ENCODE measurements around the gene IGF1R. TPM values are rescaled to one million over a fixed set of nuclear protein-coding genes. Genes with fewer than 3 reads are reported as not detected.

Gene IGF1R
- total RNA-seq, 1 experiment from 2014 or later, result 51.6 TPM

- Histone ChIP-seq H3K4me1 (peaks cover 17% of the 10 kb centered on the region), H3K9me3 (no peaks in the 10 kb centered on the region), H3K36me3 (ENCODE audit: control insufficient read depth, insufficient read depth, low read length) (no peaks in the 10 kb centered on the region), H3K4me3 (ENCODE audit: low read depth, low read length) (no peak overlapping the region), H3K27me3 (replicated peaks; ENCODE audit: control insufficient read depth, insufficient read depth, low read length) (no peaks in the 10 kb centered on the region)
- ChIA-PET CTCF (no interaction called here), POLR2A (no interaction called here)
- no peak overlapping the region for H3K4me3 Mint-ChIP-seq (ENCODE audit: unreplicated experiment)
- peaks cover 12% of the 10 kb centered on the region for H3K36me3 Mint-ChIP-seq (ENCODE audit: insufficient read depth, unreplicated experiment)
- H3K4me1 Mint-ChIP-seq (ENCODE audit: low read depth, unreplicated experiment), result peaks cover 22% of the 10 kb centered on the region
- no peak for DNase-seq
- intact Hi-C loops (cut with micrococcal nuclease; ENCODE audit: unreplicated experiment), result no loop called here
- no peaks in the 10 kb centered on the region for H3K27me3 Mint-ChIP-seq (ENCODE audit: insufficient read depth, unreplicated experiment)
- H3K9me3 Mint-ChIP-seq (ENCODE audit: unreplicated experiment), result no peaks in the 10 kb centered on the region
- TF ChIP-seq CTCF (IDR thresholded peaks at IDR 0.05; ENCODE audit: insufficient read depth in 1 of 2, low read depth in 1 of 2, low read length in 1 of 2, severe bottlenecking in 1 of 2, unreplicated experiment in 1 of 2), result no peak
- BruUV-seq (replicated peaks), result no TSS peak
- H3K27ac Mint-ChIP-seq (ENCODE audit: unreplicated experiment), result no peak overlapping the region
These were observed 226.4 kb downstream of the IGF1R start for GRCh38 chr15:98874773-98875172.

- Mint-ChIP-seq H3K9me3 (ENCODE audit: unreplicated experiment) (no peaks in the 10 kb centered on the region), H3K36me3 (ENCODE audit: insufficient read depth, unreplicated experiment) (peaks cover 12% of the 10 kb centered on the region), H3K4me3 (ENCODE audit: unreplicated experiment) (no peak overlapping the region), H3K27me3 (ENCODE audit: insufficient read depth, unreplicated experiment) (no peaks in the 10 kb centered on the region), H3K4me1 (ENCODE audit: low read depth, unreplicated experiment) (peaks cover 22% of the 10 kb centered on the region), H3K27ac (ENCODE audit: unreplicated experiment) (no peak overlapping the region)
- Histone ChIP-seq H3K4me1 (peaks cover 17% of the 10 kb centered on the region), H3K4me3 (ENCODE audit: low read depth, low read length) (no peak overlapping the region), H3K27me3 (replicated peaks; ENCODE audit: control insufficient read depth, insufficient read depth, low read length) (no peaks in the 10 kb centered on the region), H3K36me3 (ENCODE audit: control insufficient read depth, insufficient read depth, low read length) (no peaks in the 10 kb centered on the region), H3K9me3 (no peaks in the 10 kb centered on the region)
- BruUV-seq (replicated peaks), result no TSS peak
- ChIA-PET POLR2A (no interaction called here), CTCF (no interaction called here)
- no peak for TF ChIP-seq CTCF (IDR thresholded peaks at IDR 0.05; ENCODE audit: insufficient read depth in 1 of 2, low read depth in 1 of 2, low read length in 1 of 2, severe bottlenecking in 1 of 2, unreplicated experiment in 1 of 2)
- intact Hi-C loops (cut with micrococcal nuclease; ENCODE audit: unreplicated experiment), result no loop called here
- DNase-seq, result no peak
These were observed 227.0 kb downstream of the IGF1R start for GRCh38 chr15:98875309-98875708.

GRCh38 chr15:98876451-98877369 is 228.4 kb downstream of the IGF1R start:
- peaks cover 17% of the 10 kb centered on the region for H3K4me1 ChIP-seq
- H3K9me3 ChIP-seq, result no peaks in the 10 kb centered on the region
- H3K4me3 Mint-ChIP-seq (ENCODE audit: unreplicated experiment), result no peak overlapping the region
- H3K4me1 Mint-ChIP-seq (ENCODE audit: low read depth, unreplicated experiment), result peaks cover 22% of the 10 kb centered on the region
- TF ChIP-seq CTCF (IDR thresholded peaks at IDR 0.05; ENCODE audit: insufficient read depth in 1 of 2, low read depth in 1 of 2, low read length in 1 of 2, severe bottlenecking in 1 of 2, unreplicated experiment in 1 of 2), result no peak
- no peaks in the 10 kb centered on the region for H3K36me3 ChIP-seq (ENCODE audit: control insufficient read depth, insufficient read depth, low read length)
- DNase-seq, result no peak
- no peaks in the 10 kb centered on the region for H3K27me3 ChIP-seq (replicated peaks; ENCODE audit: control insufficient read depth, insufficient read depth, low read length)
- intact Hi-C loops (cut with micrococcal nuclease; ENCODE audit: unreplicated experiment), result no loop called here
- no peaks in the 10 kb centered on the region for H3K27me3 Mint-ChIP-seq (ENCODE audit: insufficient read depth, unreplicated experiment)
- no peaks in the 10 kb centered on the region for H3K9me3 Mint-ChIP-seq (ENCODE audit: unreplicated experiment)
- CTCF ChIA-PET, result no interaction called here
- POLR2A ChIA-PET, result interaction anchor here (0.6 kb wide), 1 partner anchor 21 kb away, joined by 5 read pairs; no protein-coding TSS in a partner anchor
- H3K36me3 Mint-ChIP-seq (ENCODE audit: insufficient read depth, unreplicated experiment), result peaks cover 12% of the 10 kb centered on the region
- no peak overlapping the region for H3K4me3 ChIP-seq (ENCODE audit: low read depth, low read length)
- H3K27ac Mint-ChIP-seq (ENCODE audit: unreplicated experiment), result no peak overlapping the region
- no TSS peak for BruUV-seq (replicated peaks)

Measured in Caco-2 (cell line).